SU-DHL-6 (cell line): Measurements from ENCODE around the gene ARL15.

Experiments
- CTCF ChIP-seq: fragments of 200-600 bp; sonication (generic); IDR thresholded peaks from one replicate; pipeline ENCODE4 v1.5.1; 2017; ENCODE audit warnings: antibody characterized with exemption, mild to moderate bottlenecking, low read length, moderate library complexity; ENCODE audit not compliant: insufficient read depth, poor library complexity, severe bottlenecking
- EZH2phosphoT487 ChIP-seq: fragments of 200-600 bp; sonication (generic), shearing (Covaris generic); conservative IDR thresholded peaks from 2 replicates; pipeline ENCODE4 v1.6.1; 2018; ENCODE audit warnings: mild to moderate bottlenecking, antibody characterized with exemption, low read length, moderate library complexity, mixed read lengths

- TF ChIP-seq CTCF (no peak), EZH2phosphoT487 (no peak)
Observed at GRCh38 chr5:54249210-54250028, 61.0 kb downstream of the ARL15 start.
